Lower lobe of right lung (tissue), 2 donors: ENCODE data around the gene EPB41L3. TPM values are rescaled to one million over a fixed set of nuclear protein-coding genes. Genes with fewer than 3 reads are reported as not detected.

ENCODE experiments used
- ATAC-seq, 2 donors: fragments of 200-7000 bp; cut with Tn5 transposase; one replicate each; pipeline ENCODE4 v1.9.1; 2020 to 2022; ENCODE audit warnings: mild to moderate bottlenecking in 2 of 2, moderate library complexity in 2 of 2
- DNase-seq: peaks from one replicate; pipeline ENCODE4 v3.0.0-alpha.2; 2020
- H3K27ac ChIP-seq: fragments of 200-600 bp; one replicate; pipeline ENCODE4 v1.8.0; 2022
- H3K27me3 ChIP-seq: fragments of 200-600 bp; one replicate; pipeline ENCODE4 v1.8.0; 2022; ENCODE audit warnings: low read depth
- H3K36me3 ChIP-seq: fragments of 200-600 bp; one replicate; pipeline ENCODE4 v1.8.0; 2022; ENCODE audit warnings: mild to moderate bottlenecking
- H3K4me1 ChIP-seq: fragments of 200-600 bp; one replicate; pipeline ENCODE4 v1.8.0; 2022
- H3K4me3 ChIP-seq: fragments of 200-600 bp; one replicate; pipeline ENCODE4 v1.8.0; 2022; ENCODE audit warnings: mild to moderate bottlenecking
- H3K9me3 ChIP-seq: fragments of 200-600 bp; one replicate; pipeline ENCODE4 v1.8.0; 2022
- CTCF ChIP-seq: fragments of 200-600 bp; IDR thresholded peaks from one replicate; pipeline ENCODE4 v1.8.0; 2022; ENCODE audit warnings: antibody characterized with exemption, mild to moderate bottlenecking
- intact Hi-C: fragments of 100-400 bp; cut with DNase I; formaldehyde crosslinking; loops from one replicate; pipeline ENCODE4 v1.11.0; 2022
- total RNA-seq: library from RNA; stranded (reverse); fragmentation: NEBNext Ultra II Directional; extraction: Animal tissue kit (Norgen Biotek cat#: 25700); gene quantifications from one replicate; pipeline ENCODE4 v1.2.1, GENCODE V29; 2021
- donor health status: DM: no; HTN: yes; CAD: no; lungs with severe emphysema.

The EPB41L3 gene
- total RNA-seq, 1 donor from 2014 or later, result 72.5 TPM

DNA sequence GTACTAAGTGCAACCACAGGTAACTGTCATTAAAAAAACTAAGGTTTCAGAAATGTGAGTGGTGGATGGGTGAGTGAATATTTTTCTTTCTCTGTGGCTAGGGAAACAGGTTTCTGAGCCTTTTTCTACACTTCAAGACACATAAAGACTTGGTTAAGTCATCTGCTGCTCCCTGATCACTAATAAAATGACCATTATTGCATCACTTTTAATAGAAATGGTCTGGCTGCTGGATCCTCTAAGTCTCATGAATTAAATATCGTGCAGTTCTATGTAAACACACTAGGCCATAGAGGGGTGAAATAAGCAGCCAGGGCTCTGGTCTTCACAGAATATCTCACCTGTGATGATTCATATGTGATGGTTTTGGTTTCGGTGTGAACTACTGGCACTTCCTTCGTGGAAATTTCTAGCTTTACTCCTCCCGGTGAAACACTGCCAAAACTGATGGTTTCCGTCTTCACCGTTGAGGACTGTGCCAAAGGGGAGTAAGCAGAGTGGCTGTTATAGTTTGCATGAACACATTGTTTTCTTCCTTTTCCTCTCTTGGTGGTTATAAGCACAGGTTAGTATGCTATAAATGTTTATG, 147.8 kb downstream of the EPB41L3 start:
- Histone ChIP-seq H3K27ac (no peak overlapping the region), H3K9me3 (no peaks in the 10 kb centered on the region), H3K4me1 (no peaks in the 10 kb centered on the region), H3K4me3 (no peak overlapping the region), H3K27me3 (no peaks in the 10 kb centered on the region), H3K36me3 (peaks cover 19% of the 10 kb centered on the region)
- no peak for DNase-seq
- TF ChIP-seq CTCF, result no peak
- ATAC-seq, result no peak
- intact Hi-C loops, result no loop called here

DNA sequence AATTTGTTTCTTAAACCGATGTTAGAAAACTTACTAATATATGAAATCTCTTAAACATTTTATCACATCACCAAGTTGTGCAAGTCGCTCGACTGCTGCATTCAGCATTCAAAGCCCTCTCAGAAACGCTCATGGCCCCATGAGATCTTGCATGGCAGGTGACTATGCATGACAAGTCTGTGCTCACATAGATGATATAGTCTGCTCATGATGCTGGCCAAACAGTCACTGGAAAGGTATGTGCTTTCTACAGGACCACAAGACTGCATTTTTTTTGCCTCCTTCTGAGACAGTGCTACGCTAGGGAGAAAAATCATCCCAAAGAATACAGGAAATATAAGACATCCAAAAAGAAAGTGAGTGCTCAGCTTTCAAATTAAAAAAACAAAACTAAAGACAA, 150.0 kb downstream of the EPB41L3 start:
- H3K9me3 ChIP-seq, result no peaks in the 10 kb centered on the region
- no peak for DNase-seq
- no peak for TF ChIP-seq CTCF
- H3K36me3 ChIP-seq, result peaks cover 19% of the 10 kb centered on the region
- no peak for ATAC-seq
- no peaks in the 10 kb centered on the region for H3K4me1 ChIP-seq
- no peak overlapping the region for H3K27ac ChIP-seq
- H3K27me3 ChIP-seq, result no peaks in the 10 kb centered on the region
- H3K4me3 ChIP-seq, result no peak overlapping the region
- intact Hi-C loops, result no loop called here

DNA sequence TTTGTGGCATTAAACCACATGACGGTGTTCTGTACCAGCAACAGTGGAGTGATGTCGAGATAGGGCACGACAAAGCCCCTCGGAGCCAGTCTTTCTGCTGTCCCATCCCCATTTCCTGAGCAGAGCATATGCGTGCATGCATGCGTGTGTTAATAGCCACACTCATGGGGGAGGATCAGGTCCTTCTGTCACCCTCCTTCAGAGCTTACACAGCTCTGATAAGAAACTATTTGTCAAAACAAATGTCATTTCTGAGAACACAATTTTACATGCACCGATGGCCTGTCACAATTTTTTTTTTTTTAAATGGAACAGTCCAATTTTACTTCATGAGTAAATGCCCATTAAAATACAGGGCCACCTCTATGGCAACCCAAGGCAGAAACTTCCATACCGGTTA, 152.4 kb downstream of the EPB41L3 start:
- H3K4me1 ChIP-seq, result no peaks in the 10 kb centered on the region
- no peak for DNase-seq
- no peaks in the 10 kb centered on the region for H3K27me3 ChIP-seq
- TF ChIP-seq CTCF, result no peak
- no peak overlapping the region for H3K4me3 ChIP-seq
- intact Hi-C loops, result no loop called here
- ATAC-seq, result no peak
- no peak overlapping the region for H3K27ac ChIP-seq
- H3K9me3 ChIP-seq, result no peaks in the 10 kb centered on the region
- peaks cover 17% of the 10 kb centered on the region for H3K36me3 ChIP-seq

- Histone ChIP-seq H3K9me3 (no peaks in the 10 kb centered on the region), H3K27ac (no peak overlapping the region), H3K4me3 (no peak overlapping the region), H3K36me3 (no peaks in the 10 kb centered on the region), H3K4me1 (no peaks in the 10 kb centered on the region), H3K27me3 (no peaks in the 10 kb centered on the region)
- intact Hi-C loops, result no loop called here
- TF ChIP-seq CTCF, result no peak
- DNase-seq (no peak), ATAC-seq (no peak)
Measured at GRCh38 chr18:5389356-5389755, 154.4 kb downstream of the EPB41L3 start.

GRCh38 chr18:5388896-5389295, 154.9 kb downstream of the EPB41L3 start:
- H3K27ac ChIP-seq, result no peak overlapping the region
- no peak for ATAC-seq
- DNase-seq, result no peak
- no peak overlapping the region for H3K4me3 ChIP-seq
- no peak for TF ChIP-seq CTCF
- no peaks in the 10 kb centered on the region for H3K9me3 ChIP-seq
- H3K36me3 ChIP-seq, result no peaks in the 10 kb centered on the region
- no peaks in the 10 kb centered on the region for H3K4me1 ChIP-seq
- intact Hi-C loops, result no loop called here
- H3K27me3 ChIP-seq, result no peaks in the 10 kb centered on the region

- no peaks in the 10 kb centered on the region for H3K9me3 ChIP-seq
- H3K4me3 ChIP-seq, result no peak overlapping the region
- no peaks in the 10 kb centered on the region for H3K36me3 ChIP-seq
- intact Hi-C loops, result no loop called here
- no peaks in the 10 kb centered on the region for H3K4me1 ChIP-seq
- H3K27ac ChIP-seq, result no peak overlapping the region
- no peak for TF ChIP-seq CTCF
- DNase-seq, result no peak
- no peak for ATAC-seq
- H3K27me3 ChIP-seq, result no peaks in the 10 kb centered on the region
Measured at GRCh38 chr18:5380586-5380985, 163.2 kb downstream of the EPB41L3 start.
